Sigmoid colon (tissue), 7 donors: ENCODE data around the gene MEGF6. TPM values are rescaled to one million over a fixed set of nuclear protein-coding genes. Genes with fewer than 3 reads are reported as not detected.

Experiments used
- DNase-seq: peaks from one replicate; pipeline ENCODE4 v3.0.0-alpha.2; 2019
- H3K27ac ChIP-seq, 4 donors: fragments of 200-600 bp; sonication (generic); one replicate each; pipeline ENCODE4 v1.5.1; 2016 to 2019; ENCODE audit warnings: mild to moderate bottlenecking in 1 of 4
- H3K27me3 ChIP-seq, 3 donors: fragments of 200-600 bp; sonication (generic); one replicate each; pipeline ENCODE4 v1.5.1; 2019; ENCODE audit warnings: mild to moderate bottlenecking in 1 of 3
- H3K36me3 ChIP-seq, 4 donors: fragments of 200-600 bp; sonication (generic); one replicate each; pipeline ENCODE4 v1.5.1; 2016 to 2019
- H3K4me1 ChIP-seq, 4 donors: fragments of 200-600 bp; sonication (generic); one replicate each; pipeline ENCODE4 v1.5.1; 2017 to 2019
- H3K4me3 ChIP-seq, 4 donors: fragments of 200-600 bp; sonication (generic); one replicate each; pipeline ENCODE4 v1.5.1; 2017 to 2019; ENCODE audit warnings: mild to moderate bottlenecking in 2 of 4, moderate library complexity in 1 of 4
- H3K9me3 ChIP-seq, 4 donors: fragments of 200-600 bp in 3 of 4; sonication (generic) in 3 of 4; one replicate each; pipeline versions ENCODE4 v1.5.1 to v1.6.1; 2013 to 2019
- CTCF ChIP-seq, 4 experiments: fragments of 450-650 bp in 3 of 4; fragments of 200-600 bp in 1 of 4; IDR thresholded peaks; one replicate each; pipeline ENCODE4 v1.5.1; 2016 to 2019; ENCODE audit warnings: antibody characterized with exemption in 4 of 4, mild to moderate bottlenecking in 3 of 4, moderate library complexity in 2 of 4
- EP300 ChIP-seq, 4 donors: sonication (generic); formaldehyde crosslinking; IDR thresholded peaks; one replicate each; pipeline ENCODE4 v1.6.1; 2017; ENCODE audit warnings: antibody characterized with exemption in 4 of 4
- POLR2A ChIP-seq, 2 donors: fragments of 450-650 bp; IDR thresholded peaks; one replicate each; pipeline ENCODE4 v1.6.1; 2016; ENCODE audit warnings: antibody characterized with exemption in 2 of 2, mild to moderate bottlenecking in 2 of 2, moderate library complexity in 2 of 2
- POLR2AphosphoS5 ChIP-seq, 4 donors: sonication (generic); formaldehyde crosslinking; IDR thresholded peaks; one replicate each; pipeline ENCODE4 v1.6.1; 2017; ENCODE audit warnings: antibody characterized with exemption in 4 of 4
- WGBS, 2 donors: extraction: QIAGEN DNeasy Blood & Tissue Kit; methylation state at CpG; one replicate each; pipeline ENCODE4 v1.1.7; 2013; 5-methylcytosine and 5-hydroxymethylcytosine counted together
- intact Hi-C: fragments of 100-400 bp; cut with DNase I; formaldehyde crosslinking; loops from one replicate; pipeline ENCODE4 v1.15.1; 2023
- polyA plus RNA-seq, 3 donors: library from polyadenylated mRNA; stranded (reverse); fragments of 200-250 nt; gene quantifications; one replicate each; pipeline ENCODE4 v1.2.3, GENCODE V29; 2013
- total RNA-seq, 4 donors: library from RNA; depleted of rRNA; stranded (reverse); fragments of >200 nt; gene quantifications; one replicate each; pipeline ENCODE4 v1.1.0, GENCODE V29; 2016
- donor health status: healthy with polysubstance abuse.
- donor health status: Bipolar disorder and iron deficiency.
- donor health status: healthy.

MEGF6 gene
- total and polyA plus RNA-seq, 7 donors: 2.4 to 31.9 (median 7.8) TPM; not detected in 1

- H3K9me3 ChIP-seq: no peaks in the 10 kb centered on the region
- H3K4me1 ChIP-seq: peaks cover 0 to 42% (median 28%) of the 10 kb centered on the region in 4 donors
- DNase-seq: no peak
- WGBS, 2 donors: 75 to 87% methylated on average over 9 of the region's 9 CpGs
- H3K36me3 ChIP-seq: no peaks in the 10 kb centered on the region
- TF ChIP-seq EP300 (IDR thresholded peaks at IDR 0.05) (no peak), POLR2A (IDR thresholded peaks at IDR 0.05) (no peak), CTCF (IDR thresholded peaks at IDR 0.05) (no peak), POLR2AphosphoS5 (IDR thresholded peaks at IDR 0.05) (no peak)
- H3K27me3 ChIP-seq: no peaks in the 10 kb centered on the region
- intact Hi-C loops: no loop called here
- peak overlapping the region; percentile 60 to 78 (median 70) for H3K27ac ChIP-seq
- no peak overlapping the region for H3K4me3 ChIP-seq
Observed at GRCh38 chr1:3542676-3543075, 68.6 kb downstream of the MEGF6 start.

GRCh38 chr1:3541936-3542335, 69.4 kb downstream of the MEGF6 start:
- no peaks in the 10 kb centered on the region for H3K9me3 ChIP-seq
- peak overlapping the region in 3 of 4 donors; percentile 39 to 77 (median 64) for H3K27ac ChIP-seq
- no peak for DNase-seq
- H3K4me3 ChIP-seq: no peak overlapping the region
- 40 to 67% methylated on average over 18 of the region's 18 CpGs for WGBS, 2 donors
- no peaks in the 10 kb centered on the region for H3K36me3 ChIP-seq
- intact Hi-C loops: no loop called here
- H3K27me3 ChIP-seq: no peaks in the 10 kb centered on the region
- peaks cover 0 to 39% (median 27%) of the 10 kb centered on the region in 4 donors for H3K4me1 ChIP-seq
- no peak for TF ChIP-seq EP300 (IDR thresholded peaks at IDR 0.05)
- no peak for TF ChIP-seq CTCF (IDR thresholded peaks at IDR 0.05)
- no peak for TF ChIP-seq POLR2A (IDR thresholded peaks at IDR 0.05)
- TF ChIP-seq POLR2AphosphoS5 (IDR thresholded peaks at IDR 0.05): no peak

- Histone ChIP-seq H3K27ac (peak overlapping the region in 2 of 4 donors; percentile 64 to 77), H3K27me3 (no peaks in the 10 kb centered on the region), H3K4me3 (no peak overlapping the region), H3K9me3 (no peaks in the 10 kb centered on the region), H3K4me1 (peaks cover 0 to 39% (median 27%) of the 10 kb centered on the region in 4 donors), H3K36me3 (no peaks in the 10 kb centered on the region)
- intact Hi-C loops: no loop called here
- no peak for DNase-seq
- TF ChIP-seq POLR2AphosphoS5 (IDR thresholded peaks at IDR 0.05): no peak
- TF ChIP-seq EP300 (IDR thresholded peaks at IDR 0.05): no peak
- no peak for TF ChIP-seq CTCF (IDR thresholded peaks at IDR 0.05)
- no peak for TF ChIP-seq POLR2A (IDR thresholded peaks at IDR 0.05)
- 74 to 82% methylated on average over 16 of the region's 16 CpGs for WGBS, 2 donors
Observed at GRCh38 chr1:3541465-3541864, 69.8 kb downstream of the MEGF6 start.

GRCh38 chr1:3540876-3541275, 70.4 kb downstream of the MEGF6 start:
- Histone ChIP-seq H3K4me3 (no peak overlapping the region), H3K36me3 (no peaks in the 10 kb centered on the region), H3K27ac (peak overlapping the region in 2 of 4 donors; percentile 16 to 66), H3K4me1 (peaks cover 0 to 35% (median 27%) of the 10 kb centered on the region in 4 donors), H3K9me3 (no peaks in the 10 kb centered on the region), H3K27me3 (no peaks in the 10 kb centered on the region)
- no peak for TF ChIP-seq CTCF (IDR thresholded peaks at IDR 0.05)
- TF ChIP-seq POLR2AphosphoS5 (IDR thresholded peaks at IDR 0.05): no peak
- no peak for TF ChIP-seq POLR2A (IDR thresholded peaks at IDR 0.05)
- TF ChIP-seq EP300 (IDR thresholded peaks at IDR 0.05): no peak
- DNase-seq: no peak
- WGBS, 2 donors: 94 to 97% methylated on average over 13 of the region's 13 CpGs
- intact Hi-C loops: no loop called here
